GM12878 (cell line): ENCODE results near the gene LPIN2. TPM values are rescaled to one million over a fixed set of nuclear protein-coding genes. Genes with fewer than 3 reads are reported as not detected.

Experiments
- ATAC-seq: fragments of 200-7000 bp; cut with Tn5 transposase; 3 replicates; pipeline ENCODE4 v1.9.1; 2020; ENCODE audit warnings: mild to moderate bottlenecking, moderate library complexity
- BruUV-seq: library from RNA; stranded (reverse); fragments of 400-500 nt; replicated peaks from 2 replicates; lab custom pipeline; 2021; lab: Mats Ljungman, UMichigan
- CTCF ChIA-PET: fragments of 300-600 bp; sonication (Branson Sonifier 250); formaldehyde crosslinking; extraction: SDS; loops from one replicate; lab custom pipeline; 2021; ENCODE audit warnings: inconsistent platforms; lab: Yijun Ruan, JAX
- POLR2A ChIA-PET: fragments of 350-600 bp; formaldehyde crosslinking; extraction: SDS; loops from one replicate; lab custom pipeline; 2021; ENCODE audit warnings: inconsistent platforms; lab: Charles Lee
- RAD21 ChIA-PET: fragments of 300-600 bp; sonication (Branson Sonifier 250); formaldehyde crosslinking; loops from one replicate; lab custom pipeline; 2023; ENCODE audit warnings: antibody characterized with exemption; ENCODE audit not compliant: unreplicated experiment; lab: Charles Lee
- SMC1A ChIA-PET: fragments of 300-600 bp; sonication (Branson Sonifier 250); formaldehyde crosslinking; loops from one replicate; lab custom pipeline; 2023; ENCODE audit not compliant: unreplicated experiment, uncharacterized antibody; lab: Charles Lee
- DNase-seq: peaks from one replicate; pipeline ENCODE4 v3.0.0-alpha.2; 2011; ENCODE audit warnings: low read depth, low spot score
- FAIRE-seq: peaks from 3 replicates; lab custom pipeline; 2011; peaks lifted over from hg19 to GRCh38; lab: Jason Lieb, UNC
- H2AFZ ChIP-seq: 2 replicates; pipeline ENCODE4 v1.6.0; 2011; ENCODE audit warnings: low read depth, low read length, control low read depth; ENCODE audit not compliant: control insufficient read depth
- H3K27ac ChIP-seq: 2 replicates; pipeline ENCODE4 v1.5.1; 2011; ENCODE audit warnings: control low read depth; ENCODE audit not compliant: control insufficient read depth, insufficient read depth
- H3K27me3 ChIP-seq, 2 experiments: replicated peaks in 1 of 2; 2 replicates each; pipeline versions ENCODE4 v1.6.0 to v1.6.1; 2011; ENCODE audit warnings: low read length in 1 of 2; ENCODE audit not compliant: control insufficient read depth in 2 of 2, insufficient read depth in 2 of 2
- H3K36me3 ChIP-seq, 2 experiments: 2 replicates each; pipeline ENCODE4 v1.5.1; 2011; ENCODE audit warnings: low read length in 1 of 2; ENCODE audit not compliant: control insufficient read depth in 2 of 2, insufficient read depth in 2 of 2
- H3K4me1 ChIP-seq: 2 replicates; pipeline ENCODE4 v1.6.1; 2011; ENCODE audit warnings: mild to moderate bottlenecking, low read length, moderate library complexity, mixed read lengths; ENCODE audit not compliant: control insufficient read depth, insufficient read depth
- H3K4me2 ChIP-seq: 2 replicates; pipeline ENCODE4 v1.6.0; 2011; ENCODE audit warnings: control low read depth; ENCODE audit not compliant: control insufficient read depth, insufficient read depth
- H3K4me3 ChIP-seq: fragments of 200-600 bp; sonication (generic); 2 replicates; pipeline ENCODE4 v1.5.1; 2016
- H3K79me2 ChIP-seq: 2 replicates; pipeline ENCODE4 v1.6.0; 2011; ENCODE audit warnings: low read length; ENCODE audit not compliant: control insufficient read depth, insufficient read depth
- H3K9ac ChIP-seq: 2 replicates; pipeline ENCODE4 v1.8.0; 2011; ENCODE audit warnings: low read length, control low read depth, mixed read lengths; ENCODE audit not compliant: control insufficient read depth, insufficient read depth
- H3K9me3 ChIP-seq: replicated peaks from 3 replicates; pipeline ENCODE4 v1.5.1; 2011; ENCODE audit warnings: mild to moderate bottlenecking, low read length; ENCODE audit not compliant: control insufficient read depth, insufficient read depth
- H4K20me1 ChIP-seq: 2 replicates; pipeline ENCODE4 v1.6.0; 2011; ENCODE audit not compliant: control insufficient read depth, insufficient read depth
- ATF3 ChIP-seq: IDR thresholded peaks from 2 replicates; pipeline ENCODE4 v1.6.1; 2011; ENCODE audit warnings: low read depth, mild to moderate bottlenecking, low read length, moderate library complexity, borderline replicate concordance; ENCODE audit errors: extremely low read depth
- EP300 ChIP-seq, 2 experiments: fragments of 150-350 bp in 1 of 2; IDR thresholded peaks; 2 replicates each; pipeline ENCODE4 v1.6.1; 2011 to 2012; ENCODE audit warnings: low read depth in 2 of 2, low read length in 2 of 2, borderline replicate concordance in 1 of 2, improper control_type of control experiment in 1 of 2, inconsistent platforms in 1 of 2; ENCODE audit not compliant: control insufficient read depth in 1 of 2
- IRF4 ChIP-seq: IDR thresholded peaks from 2 replicates; pipeline ENCODE4 v1.6.1; 2011; ENCODE audit warnings: low read depth, low read length
- IRF5 ChIP-seq: fragments of 450-650 bp; IDR thresholded peaks from 2 replicates; pipeline ENCODE4 v1.6.1; 2017; ENCODE audit warnings: borderline replicate concordance
- MXI1 ChIP-seq: fragments of 150-350 bp; IDR thresholded peaks from 2 replicates; pipeline ENCODE4 v1.6.1; 2011; ENCODE audit warnings: low read depth, mild to moderate bottlenecking, inconsistent platforms, low read length, improper control_type of control experiment
- NFYB ChIP-seq: IDR thresholded peaks from 2 replicates; pipeline ENCODE4 v1.6.1; 2011; ENCODE audit warnings: low read depth, mild to moderate bottlenecking, low read length, improper control_type of control experiment, moderate library complexity; ENCODE audit not compliant: insufficient read depth
- POLR2AphosphoS5 ChIP-seq: IDR thresholded peaks from 2 replicates; pipeline ENCODE4 v1.6.1; 2011; ENCODE audit warnings: mild to moderate bottlenecking, low read length, inconsistent platforms
- SMAD1 ChIP-seq: fragments of 450-650 bp; IDR thresholded peaks from 2 replicates; pipeline ENCODE4 v1.6.1; 2018; ENCODE audit warnings: mild to moderate bottlenecking, low read depth; ENCODE audit not compliant: partially characterized antibody
- SPI1 ChIP-seq: IDR thresholded peaks from 2 replicates; pipeline ENCODE4 v1.6.1; 2011; ENCODE audit warnings: low read depth, mild to moderate bottlenecking, low read length, moderate library complexity, borderline replicate concordance; ENCODE audit not compliant: insufficient read depth
- TCF3 ChIP-seq: IDR thresholded peaks from 2 replicates; pipeline ENCODE4 v1.6.1; 2012; ENCODE audit warnings: low read depth, mild to moderate bottlenecking, low read length, borderline replicate concordance; ENCODE audit not compliant: insufficient read depth
- TCF7 ChIP-seq: IDR thresholded peaks from 2 replicates; pipeline ENCODE4 v1.6.1; 2014; ENCODE audit warnings: antibody characterized with exemption, borderline replicate concordance
- WRNIP1 ChIP-seq: IDR thresholded peaks from 2 replicates; pipeline ENCODE4 v1.6.1; 2011; ENCODE audit warnings: low read depth, low read length, improper control_type of control experiment, borderline replicate concordance
- ZNF592 ChIP-seq: fragments of 450-650 bp; IDR thresholded peaks from 2 replicates; pipeline ENCODE4 v1.6.1; 2017; ENCODE audit warnings: mild to moderate bottlenecking, moderate library complexity
- ZSCAN29 ChIP-seq: fragments of 450-650 bp; IDR thresholded peaks from 2 replicates; pipeline ENCODE4 v1.6.1; 2017; ENCODE audit warnings: mild to moderate bottlenecking, moderate library complexity
- WGBS: methylation state at CpG from one replicate; pipeline ENCODE4 v1.1.6; 2016; ENCODE audit warnings: low lambda C conversion rate; ENCODE audit not compliant: insufficient replicate concordance, insufficient coverage; ENCODE audit errors: missing lambda C conversion rate; 5-methylcytosine and 5-hydroxymethylcytosine counted together
- in situ Hi-C: fragments of 300-500 bp; cut with MboI; formaldehyde crosslinking; loops from 9 replicates; pipeline ENCODE4 v1.14.3; 2018; ENCODE audit warnings: mixed read lengths
- intact Hi-C: fragments of 100-400 bp; cut with micrococcal nuclease; formaldehyde crosslinking; loops from one replicate; pipeline ENCODE4 v1.14.2; 2022; ENCODE audit not compliant: unreplicated experiment
- polyA plus RNA-seq, 11 experiments: library from polyadenylated mRNA; depleted of rRNA in 4 of 11; unstranded in 6 of 11; stranded (reverse) in 5 of 11; fragments of >200 nt; fragmentation: Nextera tagmentation in 4 of 11; fragmentation: Illumina TruSeq in 1 of 11; extraction: Ambion mirVana in 4 of 11; extraction: Trizol in 1 of 11; gene quantifications; 1 replicate in 1 of 11; 2 replicates in 10 of 11; pipeline versions ENCODE4 v1.2.1 to v1.2.3, GENCODE V29; 2011 to 2016; ENCODE audit warnings: inconsistent platforms in 2 of 11, missing spikeins in 2 of 11, low read depth in 1 of 11
- total RNA-seq, 4 experiments: library from RNA; depleted of rRNA in 3 of 4; stranded (reverse); fragments of >200 nt in 3 of 4; fragmentation: Illumina TruSeq in 1 of 4; extraction: Trizol in 1 of 4; gene quantifications; 2 replicates each; pipeline versions ENCODE4 v1.2.1 to v1.2.3, GENCODE V29; 2013 to 2021
- TF ChIP-seq, protein P1 (sequence below): fragments of 450-650 bp; IDR thresholded peaks from 2 replicates; pipeline ENCODE4 v1.6.1; 2017; ENCODE audit warnings: low read depth, mild to moderate bottlenecking, moderate library complexity

LPIN2 gene
- total and polyA plus RNA-seq, 10 of the 15 experiments (the other 5 are each of a cell fraction or from before 2014, with no cell fraction given), result 4.1 to 28.0 (median 15.9) TPM

DNA sequence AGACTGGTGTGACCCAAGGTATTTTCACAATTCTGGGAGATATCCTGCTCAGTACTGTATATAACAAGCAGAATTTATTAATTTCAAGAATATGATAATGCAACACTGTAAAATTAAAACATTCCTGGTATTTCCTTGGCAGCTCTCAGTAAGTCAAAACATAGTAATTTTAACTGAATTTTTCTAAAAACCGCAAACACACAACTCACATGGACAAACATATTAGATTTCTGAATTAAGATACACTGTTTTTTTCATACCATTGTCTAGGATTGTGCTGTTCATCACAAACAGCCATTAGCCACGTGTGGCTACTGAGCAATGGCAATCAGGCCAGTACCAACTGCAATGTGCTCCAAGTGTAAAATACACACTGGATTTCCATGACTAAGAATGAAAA lies 29.6 kb downstream of the LPIN2 start:
- H3K27ac ChIP-seq, result peak overlapping the region; percentile 75

More for the DNA sequence above, 29.6 kb downstream of the LPIN2 start:
- H3K9me3 ChIP-seq, result no peaks in the 10 kb centered on the region
- in situ Hi-C loops, result no loop called here
- RAD21 ChIA-PET, result interaction anchor here (0.9 to 8.5 kb wide), 11 partner anchors 11 to 262 kb away, joined by 3 to 238 read pairs (median 19); no protein-coding TSS in a partner anchor
- TF ChIP-seq, protein P1, sequence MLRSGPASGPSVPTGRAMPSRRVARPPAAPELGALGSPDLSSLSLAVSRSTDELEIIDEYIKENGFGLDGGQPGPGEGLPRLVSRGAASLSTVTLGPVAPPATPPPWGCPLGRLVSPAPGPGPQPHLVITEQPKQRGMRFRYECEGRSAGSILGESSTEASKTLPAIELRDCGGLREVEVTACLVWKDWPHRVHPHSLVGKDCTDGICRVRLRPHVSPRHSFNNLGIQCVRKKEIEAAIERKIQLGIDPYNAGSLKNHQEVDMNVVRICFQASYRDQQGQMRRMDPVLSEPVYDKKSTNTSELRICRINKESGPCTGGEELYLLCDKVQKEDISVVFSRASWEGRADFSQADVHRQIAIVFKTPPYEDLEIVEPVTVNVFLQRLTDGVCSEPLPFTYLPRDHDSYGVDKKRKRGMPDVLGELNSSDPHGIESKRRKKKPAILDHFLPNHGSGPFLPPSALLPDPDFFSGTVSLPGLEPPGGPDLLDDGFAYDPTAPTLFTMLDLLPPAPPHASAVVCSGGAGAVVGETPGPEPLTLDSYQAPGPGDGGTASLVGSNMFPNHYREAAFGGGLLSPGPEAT, result no peak
- TF ChIP-seq MXI1 (no peak), SMAD1 (no peak), ZNF592 (no peak), EP300 (IDR thresholded peaks at IDR 0.05; ENCODE audit: borderline replicate concordance in 1 of 2, control insufficient read depth in 1 of 2, low read depth in 2 of 2, low read length in 2 of 2) (no peak), NFYB (no peak), IRF5 (no peak), IRF4 (no peak), TCF3 (no peak), SPI1 (no peak), WRNIP1 (no peak), ZSCAN29 (no peak), POLR2AphosphoS5 (no peak), TCF7 (no peak), ATF3 (no peak)
- TF ChIP-seq, all 136 proteins: peak for 0
- ATAC-seq, result no peak
- Histone ChIP-seq H2AFZ (peak overlapping the region; percentile 29; the same call in 1 of the 2 replicates), H3K4me1 (peaks cover 42% of the 10 kb centered on the region), H3K79me2 (peaks cover 73% of the 10 kb centered on the region), H3K4me3 (0 out of 2 replicates have a peak overlapping the region, but pooled peaks have one; percentile 43), H3K27me3 (no peaks in the 10 kb centered on the region), H3K9ac (no peak overlapping the region), H3K4me2 (peak overlapping the region; percentile 79), H3K36me3 (no peaks in the 10 kb centered on the region), H4K20me1 (no peaks in the 10 kb centered on the region)
- ChIA-PET CTCF (interaction anchor here (0.8 to 8.8 kb wide), 14 partner anchors 11 to 263 kb away, joined by 3 to 285 read pairs (median 8); no protein-coding TSS in a partner anchor), SMC1A (interaction anchor here (0.9 to 8.6 kb wide), 15 partner anchors 11 to 263 kb away, joined by 3 to 334 read pairs (median 7); no protein-coding TSS in a partner anchor), POLR2A (interaction anchor here (1.0 to 5.6 kb wide), 8 partner anchors 9 to 195 kb away, joined by 3 to 124 read pairs (median 4); no protein-coding TSS in a partner anchor)
- 72% methylated on average over 2 of the region's 2 CpGs for WGBS
- no TSS peak for BruUV-seq
- no peak for DNase-seq
- intact Hi-C loops, result loop anchor here (5.0 kb wide), 1 partner anchor 264 kb away; the partner anchor contains the start of gene MYL12A
- FAIRE-seq, result no peak
